ENCODE results near the gene UTP3. TPM values are rescaled to one million over a fixed set of nuclear protein-coding genes. Genes with fewer than 3 reads are reported as not detected.

Gene UTP3
- polyA plus RNA-seq, 4 donors = 44.1 to 50.3 (median 49.6) TPM

Other genes with a start within 250 kb of the UTP3 start
- under 1 TPM in 3 of 4 donors, not detected in 1; 0.07 to 0.11 (median 0.08) TPM for gene MUC7, start 216.3 kb upstream of the UTP3 start, polyA plus RNA-seq (ENCODE audit: insufficient read length in 4 of 4)
- gene AMTN, start 170.0 kb upstream of the UTP3 start, polyA plus RNA-seq (ENCODE audit: insufficient read length in 4 of 4) = not detected
- gene AMBN, start 96.3 kb upstream of the UTP3 start, polyA plus RNA-seq (ENCODE audit: insufficient read length in 4 of 4) = 1 to 10 TPM; 1.2 to 1.6 (median 1.5) TPM
- gene ENAM, start 59.8 kb upstream of the UTP3 start, polyA plus RNA-seq (ENCODE audit: insufficient read length in 4 of 4) = 1 to 10 TPM; 4.9 to 7.0 (median 5.7) TPM
- 1 to 10 TPM in 1 of 4 donors, under 1 TPM in 3; 0.54 to 1.1 (median 0.84) TPM for gene JCHAIN, start 22.0 kb upstream of the UTP3 start, polyA plus RNA-seq (ENCODE audit: insufficient read length in 4 of 4)
- gene RUFY3, start 33.4 kb downstream of the UTP3 start, polyA plus RNA-seq (ENCODE audit: insufficient read length in 4 of 4) = 100 to 1,000 TPM in 2 of 4 donors, 10 to 100 TPM in 2; 81.1 to 109 (median 99.7) TPM
- 100 to 1,000 TPM; 118 to 139 (median 137) TPM for gene GRSF1, start 151.4 kb downstream of the UTP3 start, polyA plus RNA-seq (ENCODE audit: insufficient read length in 4 of 4)
- 10 to 100 TPM; 40.5 to 52.9 (median 45.9) TPM for gene MOB1B, start 213.8 kb downstream of the UTP3 start, polyA plus RNA-seq (ENCODE audit: insufficient read length in 4 of 4)

Data from right renal pelvis (tissue), 4 donors.